Measurements from ENCODE around the gene KCNJ8. TPM values are rescaled to one million over a fixed set of nuclear protein-coding genes. Genes with fewer than 3 reads are reported as not detected.

Gene KCNJ8
- total RNA-seq, 1 experiment from 2014 or later: 0.22 TPM

DNA sequence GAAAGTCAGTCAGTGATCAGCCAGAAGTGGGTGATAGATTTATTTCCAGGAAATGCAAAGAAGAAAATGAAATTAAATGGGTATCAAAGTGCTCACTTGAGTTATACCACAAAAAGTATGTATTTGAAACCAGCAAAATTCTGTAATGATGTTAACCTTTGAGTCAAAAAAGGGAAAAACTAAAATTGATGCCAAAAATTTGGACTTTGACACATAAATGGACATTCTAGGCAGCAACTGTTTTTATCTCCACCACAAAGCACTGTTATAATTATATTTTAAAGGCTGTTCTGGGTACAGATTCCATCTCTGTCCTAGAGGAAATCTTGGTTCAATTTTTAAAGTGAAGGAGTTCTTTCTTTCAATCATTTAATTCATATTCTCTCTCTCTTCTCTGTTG, 31.7 kb upstream of the KCNJ8 start:
- Mint-ChIP-seq H3K36me3 (ENCODE audit: insufficient read depth in 1 of 3, low read depth in 3 of 3) (no peaks in the 10 kb centered on the region), H3K27ac (no peak overlapping the region)
- H3K18ac ChIP-seq (ENCODE audit: insufficient read length, low read depth, low read length): no peak overlapping the region

More for the DNA sequence above, 31.7 kb upstream of the KCNJ8 start:
- no peak overlapping the region for H4K5ac ChIP-seq (ENCODE audit: insufficient read length, low read depth, low read length)
- no peak for DNase-seq
- no peaks in the 10 kb centered on the region; a peak in 1 of 5 replicates for H3K9me3 Mint-ChIP-seq
- no peak overlapping the region for H2BK20ac ChIP-seq (ENCODE audit: low read depth, low read length, poor library complexity, severe bottlenecking)
- H2AK5ac ChIP-seq (ENCODE audit: insufficient read length, low read length): no peak overlapping the region
- no peaks in the 10 kb centered on the region for H3K27me3 Mint-ChIP-seq (ENCODE audit: low read depth)
- no peak overlapping the region for H2BK5ac ChIP-seq (ENCODE audit: insufficient read length, low read length)
- no peaks in the 10 kb centered on the region for H3K79me2 ChIP-seq (ENCODE audit: insufficient read depth, low read length)
- no peak overlapping the region for H3K4ac ChIP-seq (ENCODE audit: low read depth, low read length)
- H3K4me1 ChIP-seq (ENCODE audit: insufficient read depth, low read length): no peaks in the 10 kb centered on the region
- no peaks in the 10 kb centered on the region for H3K79me1 ChIP-seq (ENCODE audit: insufficient read depth, low read depth, low read length, poor library complexity, severe bottlenecking)
- no peak overlapping the region for H3K4me3 Mint-ChIP-seq
- no peak overlapping the region for H3K9ac ChIP-seq (ENCODE audit: extremely low read depth, insufficient read length, low read length)
- no peaks in the 10 kb centered on the region for H3K9me3 ChIP-seq (ENCODE audit: control insufficient read depth, low read depth, low read length)
- H3K27me3 ChIP-seq (ENCODE audit: insufficient read depth, low read length): no peaks in the 10 kb centered on the region
- no peaks in the 10 kb centered on the region for H4K20me1 ChIP-seq (ENCODE audit: control insufficient read depth, insufficient read depth, insufficient read length)
- H2AFZ ChIP-seq (ENCODE audit: low read length): no peak overlapping the region
- no peak overlapping the region for H3T11ph ChIP-seq (ENCODE audit: low read length)
- H3K4me1 Mint-ChIP-seq: no peaks in the 10 kb centered on the region
- no peak overlapping the region for H3K4me2 ChIP-seq (ENCODE audit: insufficient read depth, insufficient read length, low read length)
- H3K23ac ChIP-seq (ENCODE audit: insufficient read length, low read depth, low read length): no peak overlapping the region
- no peak overlapping the region for H2BK12ac ChIP-seq (ENCODE audit: insufficient read length, low read depth, low read length)
- no peak overlapping the region for H4K8ac ChIP-seq (replicated peaks; ENCODE audit: insufficient read length, low read depth, low read length)
- H4K91ac ChIP-seq (ENCODE audit: insufficient read length, low read depth, low read length): no peak overlapping the region
- no peak overlapping the region for H3K56ac ChIP-seq (ENCODE audit: insufficient read length, low read depth, low read length)
- H3K14ac ChIP-seq (ENCODE audit: insufficient read depth, low read length): no peak overlapping the region
- TF ChIP-seq, protein P1, sequence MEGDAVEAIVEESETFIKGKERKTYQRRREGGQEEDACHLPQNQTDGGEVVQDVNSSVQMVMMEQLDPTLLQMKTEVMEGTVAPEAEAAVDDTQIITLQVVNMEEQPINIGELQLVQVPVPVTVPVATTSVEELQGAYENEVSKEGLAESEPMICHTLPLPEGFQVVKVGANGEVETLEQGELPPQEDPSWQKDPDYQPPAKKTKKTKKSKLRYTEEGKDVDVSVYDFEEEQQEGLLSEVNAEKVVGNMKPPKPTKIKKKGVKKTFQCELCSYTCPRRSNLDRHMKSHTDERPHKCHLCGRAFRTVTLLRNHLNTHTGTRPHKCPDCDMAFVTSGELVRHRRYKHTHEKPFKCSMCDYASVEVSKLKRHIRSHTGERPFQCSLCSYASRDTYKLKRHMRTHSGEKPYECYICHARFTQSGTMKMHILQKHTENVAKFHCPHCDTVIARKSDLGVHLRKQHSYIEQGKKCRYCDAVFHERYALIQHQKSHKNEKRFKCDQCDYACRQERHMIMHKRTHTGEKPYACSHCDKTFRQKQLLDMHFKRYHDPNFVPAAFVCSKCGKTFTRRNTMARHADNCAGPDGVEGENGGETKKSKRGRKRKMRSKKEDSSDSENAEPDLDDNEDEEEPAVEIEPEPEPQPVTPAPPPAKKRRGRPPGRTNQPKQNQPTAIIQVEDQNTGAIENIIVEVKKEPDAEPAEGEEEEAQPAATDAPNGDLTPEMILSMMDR (conservative IDR thresholded peaks at IDR 0.05): no peak
- no peak overlapping the region for H3K27ac ChIP-seq (ENCODE audit: insufficient read length, low read depth, low read length)
- no peaks in the 10 kb centered on the region for H3K23me2 ChIP-seq (ENCODE audit: insufficient read length, low read depth, low read length, poor library complexity, severe bottlenecking)
- no peak overlapping the region for H2BK120ac ChIP-seq (ENCODE audit: low read depth, low read length, poor library complexity, severe bottlenecking)
- H2BK15ac ChIP-seq (ENCODE audit: low read depth, low read length): no peak overlapping the region
